WTC11 (cell line): ENCODE measurements around the gene FAM167B. TPM values are rescaled to one million over a fixed set of nuclear protein-coding genes. Genes with fewer than 3 reads are reported as not detected.

ENCODE experiments used
- ATAC-seq: fragments of 200-7000 bp; cut with Tn5 transposase; 2 replicates; pipeline ENCODE4 v1.10.0; 2021; ENCODE audit warnings: mild to moderate bottlenecking, moderate library complexity
- CTCF ChIA-PET: fragments of 300-600 bp; sonication (Branson Sonifier 250); formaldehyde crosslinking; loops from one replicate; lab custom pipeline; 2021; ENCODE audit warnings: antibody characterized with exemption; lab: Charles Lee
- POLR2A ChIA-PET: fragments of 350-600 bp; sonication (Branson Sonifier 250); formaldehyde crosslinking; loops from one replicate; lab custom pipeline; 2021; ENCODE audit warnings: antibody characterized with exemption; lab: Charles Lee
- DNase-seq: peaks from one replicate; pipeline ENCODE4 v3.0.0; 2021; ENCODE audit warnings: low spot score
- H3K27ac Mint-ChIP-seq: 2 replicates; pipeline ENCODE4 v1.8.0; 2021; ENCODE audit warnings: mixed read lengths
- H3K27me3 Mint-ChIP-seq: 2 replicates; pipeline ENCODE4 v1.8.0; 2021; ENCODE audit warnings: low read depth, mild to moderate bottlenecking, moderate library complexity, mixed read lengths
- H3K36me3 Mint-ChIP-seq: 2 replicates; pipeline ENCODE4 v1.8.0; 2021; ENCODE audit warnings: mixed read lengths
- H3K4me1 Mint-ChIP-seq: 2 replicates; pipeline ENCODE4 v1.8.0; 2022; ENCODE audit warnings: mixed read lengths
- H3K4me3 Mint-ChIP-seq: 2 replicates; pipeline ENCODE4 v1.8.0; 2021; ENCODE audit warnings: mild to moderate bottlenecking, moderate library complexity, mixed read lengths
- H3K9me3 Mint-ChIP-seq: 2 replicates; pipeline ENCODE4 v1.8.0; 2021; ENCODE audit warnings: mixed read lengths
- ARID4B ChIP-seq: sonication (generic); formaldehyde crosslinking; IDR thresholded peaks from 2 replicates; pipeline ENCODE4 v1.8.0; 2023; ENCODE audit warnings: missing genetic modification reagents, mild to moderate bottlenecking, borderline replicate concordance
- CREM ChIP-seq: sonication (generic); formaldehyde crosslinking; IDR thresholded peaks from 2 replicates; pipeline ENCODE4 v1.8.1; 2022; ENCODE audit warnings: mild to moderate bottlenecking, missing genetic modification reagents, moderate library complexity
- E2F4 ChIP-seq: sonication (generic); formaldehyde crosslinking; IDR thresholded peaks from 2 replicates; pipeline ENCODE4 v1.8.1; 2022; ENCODE audit warnings: low read depth, mild to moderate bottlenecking, moderate library complexity, missing genetic modification reagents, borderline replicate concordance
- E2F5 ChIP-seq: sonication (generic); formaldehyde crosslinking; IDR thresholded peaks from 2 replicates; pipeline ENCODE4 v1.8.1; 2022; ENCODE audit warnings: mild to moderate bottlenecking, moderate library complexity, missing genetic modification reagents
- FOXJ3 ChIP-seq: sonication (generic); formaldehyde crosslinking; IDR thresholded peaks from 2 replicates; pipeline ENCODE4 v1.9.0; 2021; ENCODE audit warnings: missing genetic modification reagents, mild to moderate bottlenecking, borderline replicate concordance
- FOXP1 ChIP-seq: sonication (generic); formaldehyde crosslinking; IDR thresholded peaks from 2 replicates; pipeline ENCODE4 v1.8.0; 2022; ENCODE audit warnings: missing genetic modification reagents, mild to moderate bottlenecking, moderate library complexity, borderline replicate concordance
- NFATC4 ChIP-seq: fragments of 250-450 bp; sonication (Bioruptor Pico); IDR thresholded peaks from 2 replicates; pipeline ENCODE4 v1.9.0; 2021; ENCODE audit warnings: mild to moderate bottlenecking
- TEAD1 ChIP-seq: sonication (generic); formaldehyde crosslinking; IDR thresholded peaks from 2 replicates; pipeline ENCODE4 v1.8.0; 2022; ENCODE audit warnings: mild to moderate bottlenecking, missing genetic modification reagents
- ZNF263 ChIP-seq: sonication (generic); formaldehyde crosslinking; IDR thresholded peaks from 2 replicates; pipeline ENCODE4 v1.8.1; 2022; ENCODE audit warnings: low read depth, mild to moderate bottlenecking, moderate library complexity, missing genetic modification reagents
- ZNF423 ChIP-seq: fragments of 250-450 bp; sonication (Bioruptor Pico); IDR thresholded peaks from 2 replicates; pipeline ENCODE4 v2.1.2; 2022; ENCODE audit warnings: mild to moderate bottlenecking, moderate library complexity
- total RNA-seq: library from RNA; stranded (reverse); gene quantifications from 3 replicates; pipeline ENCODE4 v1.2.3, GENCODE V29; 2021

Gene FAM167B
- total RNA-seq, 1 experiment from 2014 or later: 5.4 TPM

- TF ChIP-seq E2F5 (CRISPR knock-in tag) (0 out of 2 replicates have a peak, but pooled peaks have one; percentile 36), FOXP1 (CRISPR knock-in tag) (peak; percentile 67; the same call in 1 of the 2 replicates)
These were observed 46.6 kb upstream of the FAM167B start, which contains the start of gene CCDC28B (continued) for GRCh38 chr1:32200226-32201010.

- peaks cover 42% of the 10 kb centered on the region for H3K4me1 Mint-ChIP-seq
These were observed 45.8 kb upstream of the FAM167B start for GRCh38 chr1:32201011-32201855.

GRCh38 chr1:32204943-32205361, 42.1 kb upstream of the FAM167B start:
- H3K27me3 Mint-ChIP-seq: peaks cover 8% of the 10 kb centered on the region
- CTCF ChIA-PET: interaction anchor here (0.9 to 2.8 kb wide), 6 partner anchors 11 to 132 kb away, joined by 4 to 17 read pairs (median 5); partner anchors contain the start of genes TMEM39B and TXLNA
- no peak overlapping the region for H3K27ac Mint-ChIP-seq
- DNase-seq: peak; percentile 35
- TF ChIP-seq NFATC4 (CRISPR knock-in tag) (no peak), ARID4B (CRISPR knock-in tag) (0 out of 2 replicates have a peak, but pooled peaks have one; percentile 58), CREM (no peak), FOXJ3 (no peak), ZNF423 (CRISPR knock-in tag) (no peak), TEAD1 (CRISPR knock-in tag) (no peak)
- POLR2A ChIA-PET: interaction anchor here (0.5 to 1.2 kb wide), 5 partner anchors 10 to 1385 kb away, joined by 3 to 8 read pairs (median 6); partner anchors contain the start of gene TXLNA
- H3K9me3 Mint-ChIP-seq: no peaks in the 10 kb centered on the region
- H3K36me3 Mint-ChIP-seq: peaks cover 4% of the 10 kb centered on the region
- no peak for ATAC-seq
- H3K4me3 Mint-ChIP-seq: peak overlapping the region; percentile 96
- H3K4me1 Mint-ChIP-seq: peaks cover 24% of the 10 kb centered on the region

More at GRCh38 chr1:32201011-32201855, 45.8 kb upstream of the FAM167B start:
- H3K27ac Mint-ChIP-seq: 0 out of 2 replicates have a peak overlapping the region, but pooled peaks have one; percentile 53
- POLR2A ChIA-PET: interaction anchor here (0.6 to 2.8 kb wide), 7 partner anchors 14 to 236 kb away, joined by 3 to 11 read pairs (median 6); partner anchors contain the start of genes KPNA6, TMEM39B and TXLNA
- H3K4me3 Mint-ChIP-seq: peak overlapping the region; percentile 84
- H3K36me3 Mint-ChIP-seq: peaks cover 17% of the 10 kb centered on the region
- CTCF ChIA-PET: interaction anchor here (0.6 to 3.5 kb wide), 9 partner anchors 10 to 128 kb away, joined by 3 to 27 read pairs (median 6); partner anchors contain the start of genes TMEM39B and TXLNA
- H3K9me3 Mint-ChIP-seq: no peaks in the 10 kb centered on the region
- ATAC-seq: peak; percentile 27
- peak; percentile 61 for DNase-seq
- TF ChIP-seq E2F4: no peak
- 0 out of 2 replicates have a peak, but pooled peaks have one; percentile 13 for TF ChIP-seq ZNF263
- peaks cover 8% of the 10 kb centered on the region for H3K27me3 Mint-ChIP-seq
